H1 (cell line): Measurements from ENCODE around the gene UBQLNL. TPM values are rescaled to one million over a fixed set of nuclear protein-coding genes. Genes with fewer than 3 reads are reported as not detected.

Experiments
- CTCF ChIA-PET: fragments of 300-600 bp; sonication (Branson Sonifier 250); formaldehyde crosslinking; loops from one replicate; lab custom pipeline; 2021; ENCODE audit not compliant: partially characterized antibody; lab: Charles Lee
- POLR2A ChIA-PET: fragments of 300-600 bp; sonication (Branson Sonifier 250); formaldehyde crosslinking; loops from one replicate; lab custom pipeline; 2021; ENCODE audit warnings: inconsistent platforms; ENCODE audit not compliant: partially characterized antibody; lab: Charles Lee
- DNase-seq, 2 experiments: peaks; one replicate each; pipeline versions ENCODE4 v3.0.0 to v3.0.0-alpha.2; 2010 to 2022; ENCODE audit warnings: low spot score in 2 of 2, low read depth in 1 of 2, mixed read lengths in 1 of 2
- FAIRE-seq: peaks from 2 replicates; lab custom pipeline; 2011; peaks lifted over from hg19 to GRCh38; lab: Jason Lieb, UNC
- H2AFZ ChIP-seq: 2 replicates; pipeline ENCODE4 v1.8.1; 2012; ENCODE audit warnings: low read length, inconsistent platforms
- H2AK5ac ChIP-seq: 2 replicates; pipeline ENCODE4 v1.6.1; 2013; ENCODE audit warnings: low read depth, low read length
- H2BK120ac ChIP-seq: replicated peaks from 2 replicates; pipeline ENCODE3; 2013; ENCODE audit warnings: low read depth, low read length, inconsistent platforms
- H2BK12ac ChIP-seq: 2 replicates; pipeline ENCODE4 v1.6.1; 2013; ENCODE audit warnings: low read depth, low read length
- H2BK15ac ChIP-seq: 2 replicates; pipeline ENCODE4 v1.6.1; 2013; ENCODE audit warnings: low read length
- H2BK20ac ChIP-seq: 2 replicates; pipeline ENCODE4 v1.6.1; 2013; ENCODE audit warnings: low read length
- H2BK5ac ChIP-seq: 2 replicates; pipeline ENCODE4 v1.6.1; 2013; ENCODE audit warnings: low read depth, low read length
- H3K14ac ChIP-seq: 2 replicates; pipeline ENCODE4 v1.6.1; 2013; ENCODE audit warnings: inconsistent platforms; ENCODE audit not compliant: insufficient read length
- H3K18ac ChIP-seq: 2 replicates; pipeline ENCODE4 v1.6.1; 2013; ENCODE audit warnings: low read length; ENCODE audit errors: extremely low read depth
- H3K23ac ChIP-seq: 2 replicates; pipeline ENCODE4 v1.6.1; 2013; ENCODE audit warnings: inconsistent platforms; ENCODE audit not compliant: insufficient read length
- H3K23me2 ChIP-seq: 2 replicates; pipeline ENCODE4 v1.6.1; 2013; ENCODE audit warnings: low read depth, low read length
- H3K27ac ChIP-seq: 2 replicates; pipeline ENCODE4 v1.6.1; 2011; ENCODE audit warnings: low read depth, low read length, inconsistent platforms
- H3K27me3 ChIP-seq, 4 experiments: replicated peaks in 1 of 4; 1 replicate in 1 of 4; 2 replicates in 3 of 4; pipeline versions ENCODE4 v1.6.1 to v1.8.1; 2011 to 2013; ENCODE audit warnings: low read length in 3 of 4, mild to moderate bottlenecking in 3 of 4, inconsistent platforms in 2 of 4, mixed read lengths in 2 of 4, moderate library complexity in 1 of 4; ENCODE audit not compliant: control insufficient read depth in 3 of 4, insufficient read depth in 3 of 4; ENCODE audit errors: extremely low read depth in 1 of 4
- H3K36me3 ChIP-seq, 4 experiments: 2 replicates each; pipeline versions ENCODE4 v1.6.1 to v1.8.1; 2011 to 2013; ENCODE audit warnings: mild to moderate bottlenecking in 4 of 4, low read length in 3 of 4, moderate library complexity in 2 of 4, control low read depth in 1 of 4, inconsistent platforms in 1 of 4; ENCODE audit not compliant: insufficient read depth in 4 of 4, control insufficient read depth in 2 of 4
- H3K4ac ChIP-seq: replicated peaks from 2 replicates; pipeline ENCODE3; 2013; ENCODE audit warnings: low read length, low read depth, mixed read lengths, inconsistent platforms; ENCODE audit not compliant: insufficient read length
- H3K4me1 ChIP-seq, 4 experiments: replicated peaks in 1 of 4; 1 replicate in 1 of 4; 2 replicates in 3 of 4; pipeline versions ENCODE4 v1.6.1 to v1.8.1; 2011 to 2013; ENCODE audit warnings: low read length in 3 of 4, inconsistent platforms in 2 of 4, mixed read lengths in 1 of 4; ENCODE audit not compliant: insufficient read depth in 4 of 4, control insufficient read depth in 3 of 4
- H3K4me2 ChIP-seq, 2 experiments: 2 replicates each; pipeline versions ENCODE4 v1.6.1 to v1.8.1; 2011 to 2013; ENCODE audit warnings: low read depth in 2 of 2, low read length in 2 of 2, control low read depth in 1 of 2, inconsistent platforms in 1 of 2, mild to moderate bottlenecking in 1 of 2; ENCODE audit not compliant: insufficient read depth in 1 of 2
- H3K4me3 ChIP-seq, 4 experiments: fragments of 200-600, 300-600 bp in 1 of 4; sonication (generic), shearing (Covaris generic), sonication (Bioruptor Twin) in 1 of 4; 2 replicates each; pipeline versions ENCODE4 v1.5.1 to v1.8.1; 2011 to 2016; ENCODE audit warnings: low read length in 4 of 4, low read depth in 3 of 4, control low read depth in 2 of 4, inconsistent platforms in 2 of 4, mild to moderate bottlenecking in 2 of 4, mixed read lengths in 1 of 4, moderate library complexity in 1 of 4; ENCODE audit not compliant: insufficient read depth in 2 of 4; ENCODE audit errors: extremely low read depth in 1 of 4
- H3K56ac ChIP-seq: replicated peaks from 2 replicates; pipeline ENCODE3; 2013; ENCODE audit warnings: low read depth, mild to moderate bottlenecking, mixed read lengths, low read length, inconsistent platforms; ENCODE audit not compliant: insufficient read length
- H3K79me1 ChIP-seq: 2 replicates; pipeline ENCODE4 v1.6.1; 2013; ENCODE audit warnings: low read depth, low read length, control low read depth
- H3K79me2 ChIP-seq, 2 experiments: 2 replicates each; pipeline versions ENCODE4 v1.6.1 to v1.8.1; 2012 to 2013; ENCODE audit warnings: low read length in 2 of 2, mild to moderate bottlenecking in 2 of 2, inconsistent platforms in 1 of 2; ENCODE audit not compliant: insufficient read depth in 2 of 2, control insufficient read depth in 1 of 2
- H3K9ac ChIP-seq, 4 experiments: replicated peaks in 1 of 4; 1 replicate in 1 of 4; 2 replicates in 3 of 4; pipeline versions ENCODE4 v1.6.1 to v1.8.1; 2011 to 2013; ENCODE audit warnings: low read depth in 3 of 4, low read length in 3 of 4, control low read depth in 2 of 4, mild to moderate bottlenecking in 2 of 4, moderate library complexity in 2 of 4, inconsistent platforms in 1 of 4; ENCODE audit errors: extremely low read depth in 1 of 4
- H3K9me3 ChIP-seq, 2 experiments: 2 replicates each; pipeline versions ENCODE4 v1.6.1 to v1.8.1; 2012 to 2013; ENCODE audit warnings: mild to moderate bottlenecking in 2 of 2, moderate library complexity in 2 of 2, control low read depth in 1 of 2, inconsistent platforms in 1 of 2, low read depth in 1 of 2, low read length in 1 of 2, mixed read lengths in 1 of 2; ENCODE audit not compliant: insufficient read depth in 2 of 2
- H4K20me1 ChIP-seq, 2 experiments: replicated peaks in 1 of 2; 2 replicates each; pipeline versions ENCODE3 to v1.8.1; 2011 to 2013; ENCODE audit warnings: inconsistent platforms in 2 of 2, low read length in 2 of 2, mild to moderate bottlenecking in 1 of 2; ENCODE audit not compliant: insufficient read depth in 2 of 2, control insufficient read depth in 1 of 2
- H4K5ac ChIP-seq: 2 replicates; pipeline ENCODE4 v1.6.1; 2013; ENCODE audit warnings: low read length, low read depth, mixed read lengths, inconsistent platforms; ENCODE audit not compliant: insufficient read length
- H4K8ac ChIP-seq: 2 replicates; pipeline ENCODE4 v1.8.0; 2013; ENCODE audit warnings: mild to moderate bottlenecking, moderate library complexity, low read length, inconsistent platforms; ENCODE audit not compliant: insufficient read depth; ENCODE audit errors: extremely low read depth
- H4K91ac ChIP-seq: replicated peaks from 2 replicates; pipeline ENCODE3; 2013; ENCODE audit warnings: low read length, mixed read lengths, inconsistent platforms; ENCODE audit not compliant: insufficient read length
- ATF2 ChIP-seq: IDR thresholded peaks from 2 replicates; pipeline ENCODE4 v1.6.1; 2012; ENCODE audit warnings: low read length, inconsistent platforms
- CEBPB ChIP-seq: IDR thresholded peaks from 2 replicates; pipeline ENCODE4 v1.6.1; 2012; ENCODE audit warnings: low read depth, low read length
- CTCF ChIP-seq, 3 experiments: IDR thresholded peaks; 1 replicate in 2 of 3; 2 replicates in 1 of 3; pipeline versions ENCODE4 v1.5.1 to v1.6.1; 2011; ENCODE audit warnings: low read length in 3 of 3, mild to moderate bottlenecking in 3 of 3, inconsistent platforms in 2 of 3, low read depth in 1 of 3, moderate library complexity in 1 of 3; ENCODE audit not compliant: insufficient read depth in 1 of 3; ENCODE audit errors: control extremely low read depth in 1 of 3
- EZH2 ChIP-seq: fragments of 200-600 bp; sonication (generic); IDR thresholded peaks from 2 replicates; pipeline ENCODE4 v1.7.1; 2012; ENCODE audit warnings: low read depth, mild to moderate bottlenecking, moderate library complexity, low read length, inconsistent platforms; ENCODE audit not compliant: severe bottlenecking
- KDM5A ChIP-seq: fragments of 200-600 bp; IDR thresholded peaks from 2 replicates; pipeline ENCODE4 v1.7.1; 2012; ENCODE audit warnings: mild to moderate bottlenecking, low read length, inconsistent platforms, mixed read lengths
- NANOG ChIP-seq: IDR thresholded peaks from 2 replicates; pipeline ENCODE4 v1.6.1; 2011; ENCODE audit warnings: low read length, low read depth, mild to moderate bottlenecking, inconsistent platforms; ENCODE audit not compliant: insufficient read depth, poor library complexity, severe bottlenecking
- RFX5 ChIP-seq: IDR thresholded peaks from 2 replicates; pipeline ENCODE4 v1.6.1; 2011; ENCODE audit warnings: low read depth, low read length, improper control_type of control experiment, borderline replicate concordance
- SAP30 ChIP-seq: fragments of 300-600 bp; sonication (generic); IDR thresholded peaks from 2 replicates; pipeline ENCODE4 v1.7.1; 2012; ENCODE audit warnings: low read length, moderate library complexity, mild to moderate bottlenecking, inconsistent platforms; ENCODE audit not compliant: insufficient read depth, insufficient replicate concordance
- SIN3A ChIP-seq, 2 experiments: IDR thresholded peaks in 1 of 2; conservative IDR thresholded peaks in 1 of 2; 2 replicates each; pipeline ENCODE4 v1.6.1; 2011 to 2012; ENCODE audit warnings: low read length in 2 of 2, improper control_type of control experiment in 1 of 2, low read depth in 1 of 2, mild to moderate bottlenecking in 1 of 2
- SIX5 ChIP-seq: IDR thresholded peaks from 2 replicates; pipeline ENCODE4 v1.6.1; 2011; ENCODE audit warnings: mild to moderate bottlenecking, low read depth, low read length
- polyA plus RNA-seq, 7 experiments: library from polyadenylated mRNA; depleted of rRNA in 3 of 7; stranded (reverse) in 5 of 7; unstranded in 2 of 7; fragments of >200 nt in 5 of 7; fragments of 200-250 nt in 2 of 7; gene quantifications; 1 replicate in 5 of 7; 2 replicates in 1 of 7; 4 replicates in 1 of 7; pipeline versions ENCODE4 v1.2.1 to v1.2.3, GENCODE V29; 2011 to 2013; ENCODE audit warnings: missing spikeins in 2 of 7, mixed read lengths in 2 of 7
- total RNA-seq: library from RNA; stranded (reverse); fragmentation: NEBNext Ultra II Directional; extraction: Animal tissue kit (Norgen Biotek cat#: 25700); gene quantifications from 2 replicates; pipeline ENCODE4 v1.2.1, GENCODE V29; 2021

Gene UBQLNL
- total and polyA plus RNA-seq, 2 of the 8 experiments (the other 6 are each of a cell fraction or from before 2014, with no cell fraction given), result 0.35 TPM; not detected in 1

- H3K18ac ChIP-seq, result no peak overlapping the region
- H2BK15ac ChIP-seq, result no peak overlapping the region
- no peak overlapping the region for H2BK12ac ChIP-seq
- no peak for DNase-seq
- H3K79me2 ChIP-seq, result no peaks in the 10 kb centered on the region
- H3K79me1 ChIP-seq, result no peaks in the 10 kb centered on the region
- H3K14ac ChIP-seq, result no peak overlapping the region
- H2AFZ ChIP-seq, result no peak overlapping the region
- H4K20me1 ChIP-seq, result no peaks in the 10 kb centered on the region
- H3K4ac ChIP-seq, result no peak overlapping the region
- no peak overlapping the region for H2BK20ac ChIP-seq
- no peak overlapping the region for H3K9ac ChIP-seq
- H4K8ac ChIP-seq, result no peak overlapping the region
- no peak overlapping the region for H3K4me3 ChIP-seq
- H3K9me3 ChIP-seq, result no peaks in the 10 kb centered on the region; a peak in 1 of 4 replicates
- no peak overlapping the region for H3K23ac ChIP-seq
- no peaks in the 10 kb centered on the region for H3K27me3 ChIP-seq
- H2AK5ac ChIP-seq, result no peak overlapping the region
- no peak for FAIRE-seq
- ChIA-PET CTCF (interaction anchor here (0.7 to 1.4 kb wide), 3 partner anchors 8 to 24 kb away, joined by 3 to 4 read pairs (median 3); no protein-coding TSS in a partner anchor), POLR2A (no interaction called here)
- no peak overlapping the region for H4K91ac ChIP-seq
- peaks cover 0 to 2% (median 0%) of the 10 kb centered on the region in 4 experiments; a peak in 1 of 7 replicates for H3K4me1 ChIP-seq
- H3K23me2 ChIP-seq, result no peaks in the 10 kb centered on the region
- no peak overlapping the region for H4K5ac ChIP-seq
- no peak overlapping the region for H3K27ac ChIP-seq
- no peaks in the 10 kb centered on the region for H3K36me3 ChIP-seq
- no peak overlapping the region for H2BK5ac ChIP-seq
- H3K56ac ChIP-seq, result no peak overlapping the region
- H2BK120ac ChIP-seq, result no peak overlapping the region
- no peak overlapping the region for H3K4me2 ChIP-seq
- no peak for TF ChIP-seq SIN3A (conservative IDR thresholded peaks at IDR 0.05 in 1 of 2, IDR thresholded peaks at IDR 0.05 in 1 of 2; ENCODE audit: low read depth in 1 of 2, low read length in 2 of 2)
- TF ChIP-seq EZH2, result no peak
- TF ChIP-seq RFX5, result no peak
- TF ChIP-seq CEBPB, result no peak
- no peak for TF ChIP-seq CTCF (IDR thresholded peaks at IDR 0.05; ENCODE audit: control extremely low read depth in 1 of 3, insufficient read depth in 1 of 3, low read depth in 1 of 3, low read length in 3 of 3)
- no peak for TF ChIP-seq NANOG
- TF ChIP-seq ATF2, result no peak
- TF ChIP-seq KDM5A, result no peak
- TF ChIP-seq SIX5, result no peak
- TF ChIP-seq SAP30, result no peak
These were observed 1.7 kb downstream of the UBQLNL start for GRCh38 chr11:5514841-5515240.
